WTC11 (cell line): Measurements from ENCODE around the gene MBD3. TPM values are rescaled to one million over a fixed set of nuclear protein-coding genes. Genes with fewer than 3 reads are reported as not detected.

Source experiments
- ATAC-seq: fragments of 200-7000 bp; cut with Tn5 transposase; 2 replicates; pipeline ENCODE4 v1.10.0; 2021; ENCODE audit warnings: mild to moderate bottlenecking, moderate library complexity
- CTCF ChIA-PET: fragments of 300-600 bp; sonication (Branson Sonifier 250); formaldehyde crosslinking; loops from one replicate; lab custom pipeline; 2021; ENCODE audit warnings: antibody characterized with exemption; lab: Charles Lee
- POLR2A ChIA-PET: fragments of 350-600 bp; sonication (Branson Sonifier 250); formaldehyde crosslinking; loops from one replicate; lab custom pipeline; 2021; ENCODE audit warnings: antibody characterized with exemption; lab: Charles Lee
- DNase-seq: peaks from one replicate; pipeline ENCODE4 v3.0.0; 2021; ENCODE audit warnings: low spot score
- H3K27ac Mint-ChIP-seq: 2 replicates; pipeline ENCODE4 v1.8.0; 2021; ENCODE audit warnings: mixed read lengths
- H3K27me3 Mint-ChIP-seq: 2 replicates; pipeline ENCODE4 v1.8.0; 2021; ENCODE audit warnings: low read depth, mild to moderate bottlenecking, moderate library complexity, mixed read lengths
- H3K36me3 Mint-ChIP-seq: 2 replicates; pipeline ENCODE4 v1.8.0; 2021; ENCODE audit warnings: mixed read lengths
- H3K4me1 Mint-ChIP-seq: 2 replicates; pipeline ENCODE4 v1.8.0; 2022; ENCODE audit warnings: mixed read lengths
- H3K4me3 Mint-ChIP-seq: 2 replicates; pipeline ENCODE4 v1.8.0; 2021; ENCODE audit warnings: mild to moderate bottlenecking, moderate library complexity, mixed read lengths
- H3K9me3 Mint-ChIP-seq: 2 replicates; pipeline ENCODE4 v1.8.0; 2021; ENCODE audit warnings: mixed read lengths
- ATF2 ChIP-seq: sonication (generic); formaldehyde crosslinking; IDR thresholded peaks from 2 replicates; pipeline ENCODE4 v1.8.1; 2022; ENCODE audit warnings: low read depth, missing genetic modification reagents, borderline replicate concordance
- E2F4 ChIP-seq: sonication (generic); formaldehyde crosslinking; IDR thresholded peaks from 2 replicates; pipeline ENCODE4 v1.8.1; 2022; ENCODE audit warnings: low read depth, mild to moderate bottlenecking, moderate library complexity, missing genetic modification reagents, borderline replicate concordance
- EMX1 ChIP-seq: fragments of 250-450 bp; sonication (Bioruptor Pico); IDR thresholded peaks from 2 replicates; pipeline ENCODE4 v1.8.0; 2021; ENCODE audit warnings: mild to moderate bottlenecking
- IRF1 ChIP-seq: sonication (generic); formaldehyde crosslinking; IDR thresholded peaks from 2 replicates; pipeline ENCODE4 v1.8.0; 2023; ENCODE audit warnings: missing genetic modification reagents
- JAZF1 ChIP-seq: fragments of 250-450 bp; sonication (Bioruptor Pico); IDR thresholded peaks from 2 replicates; pipeline ENCODE4 v1.9.0; 2021; ENCODE audit warnings: moderate library complexity, mild to moderate bottlenecking, inconsistent platforms
- KAT7 ChIP-seq: sonication (generic); formaldehyde crosslinking; IDR thresholded peaks from 2 replicates; pipeline ENCODE4 v1.8.1; 2023; ENCODE audit warnings: missing genetic modification reagents, mild to moderate bottlenecking, borderline replicate concordance
- MAX ChIP-seq: sonication (generic); formaldehyde crosslinking; IDR thresholded peaks from 2 replicates; pipeline ENCODE4 v1.8.0; 2022; ENCODE audit warnings: mild to moderate bottlenecking, missing genetic modification reagents
- MXD4 ChIP-seq: fragments of 250-450 bp; sonication (Bioruptor Pico); IDR thresholded peaks from 2 replicates; pipeline ENCODE4 v1.8.0; 2021; ENCODE audit warnings: mild to moderate bottlenecking, moderate library complexity, borderline replicate concordance
- TEAD1 ChIP-seq: sonication (generic); formaldehyde crosslinking; IDR thresholded peaks from 2 replicates; pipeline ENCODE4 v1.8.0; 2022; ENCODE audit warnings: mild to moderate bottlenecking, missing genetic modification reagents
- TEAD4 ChIP-seq: sonication (generic); formaldehyde crosslinking; IDR thresholded peaks from 2 replicates; pipeline ENCODE4 v1.8.0; 2022; ENCODE audit warnings: mild to moderate bottlenecking, missing genetic modification reagents
- USF1 ChIP-seq: sonication (generic); formaldehyde crosslinking; IDR thresholded peaks from 2 replicates; pipeline ENCODE4 v1.8.0; 2022; ENCODE audit warnings: mild to moderate bottlenecking, missing genetic modification reagents
- ZBTB43 ChIP-seq: sonication (generic); formaldehyde crosslinking; IDR thresholded peaks from 2 replicates; pipeline ENCODE4 v1.8.1; 2023; ENCODE audit warnings: mild to moderate bottlenecking, missing genetic modification reagents
- ZNF281 ChIP-seq: sonication (generic); formaldehyde crosslinking; IDR thresholded peaks from 2 replicates; pipeline ENCODE4 v1.8.0; 2023; ENCODE audit warnings: mild to moderate bottlenecking, missing genetic modification reagents
- ZNF396 ChIP-seq: fragments of 250-450 bp; sonication (Bioruptor Pico); IDR thresholded peaks from 2 replicates; pipeline ENCODE4 v1.8.0; 2021; ENCODE audit warnings: mild to moderate bottlenecking, moderate library complexity, borderline replicate concordance
- ZNF512 ChIP-seq: sonication (generic); formaldehyde crosslinking; IDR thresholded peaks from 2 replicates; pipeline ENCODE4 v1.8.1; 2022; ENCODE audit warnings: missing genetic modification reagents, borderline replicate concordance
- ZSCAN18 ChIP-seq: fragments of 250-450 bp; sonication (Bioruptor Pico); IDR thresholded peaks from 2 replicates; pipeline ENCODE4 v2.1.2; 2022; ENCODE audit warnings: mild to moderate bottlenecking, moderate library complexity
- total RNA-seq: library from RNA; stranded (reverse); gene quantifications from 3 replicates; pipeline ENCODE4 v1.2.3, GENCODE V29; 2021

The MBD3 gene
- total RNA-seq, 1 experiment from 2014 or later = 90.2 TPM

GRCh38 chr19:1590641-1591397 lies 1.8 kb downstream of the MBD3 start:
- peak; percentile 27; the same call in 1 of the 2 replicates for TF ChIP-seq MAX (CRISPR knock-in tag)
- TF ChIP-seq EMX1 (CRISPR knock-in tag) = 0 out of 2 replicates have a peak, but pooled peaks have one; percentile 28
- TF ChIP-seq TEAD1 (CRISPR knock-in tag) = no peak
- Mint-ChIP-seq H3K36me3 (peaks cover 8% of the 10 kb centered on the region; the same call in 1 of the 2 replicates), H3K27me3 (no peaks in the 10 kb centered on the region), H3K9me3 (no peaks in the 10 kb centered on the region), H3K4me1 (peaks cover 10% of the 10 kb centered on the region), H3K27ac (peak overlapping the region; percentile 93), H3K4me3 (peak overlapping the region; percentile 85)
- DNase-seq (peak; percentile 43), ATAC-seq (peak; percentile 45)
- CTCF ChIA-PET = interaction anchor here (0.6 to 2.1 kb wide), 13 partner anchors 8 to 412 kb away, joined by 3 to 21 read pairs (median 4); partner anchors contain the start of genes REEP6 and UQCR11
- POLR2A ChIA-PET = interaction anchor here (0.6 to 1.4 kb wide), 8 partner anchors 15 to 62 kb away, joined by 3 to 4 read pairs (median 4); partner anchors contain the start of gene TCF3

- Mint-ChIP-seq H3K27me3 (no peaks in the 10 kb centered on the region), H3K36me3 (peaks cover 20% of the 10 kb centered on the region), H3K9me3 (no peaks in the 10 kb centered on the region), H3K4me1 (peaks cover 10% of the 10 kb centered on the region), H3K4me3 (no peak overlapping the region), H3K27ac (peak overlapping the region; percentile 84)
- ChIA-PET POLR2A (no interaction called here), CTCF (interaction anchor here (0.5 to 2.3 kb wide), 3 partner anchors 41 to 250 kb away, joined by 3 to 16 read pairs (median 3); no protein-coding TSS in a partner anchor)
- no peak for TF ChIP-seq MXD4
- TF ChIP-seq ZNF281 (CRISPR knock-in tag) = no peak
- TF ChIP-seq JAZF1 (CRISPR knock-in tag) = no peak
- no peak for TF ChIP-seq E2F4
- no peak for TF ChIP-seq KAT7 (CRISPR knock-in tag)
- no peak for TF ChIP-seq ZNF396
- TF ChIP-seq ATF2 (CRISPR knock-in tag) = no peak
- no peak for TF ChIP-seq IRF1
- no peak for TF ChIP-seq USF1
- TF ChIP-seq ZSCAN18 (CRISPR knock-in tag) = no peak
- TF ChIP-seq TEAD4 = no peak
- TF ChIP-seq ZNF512 (CRISPR knock-in tag) = no peak
- TF ChIP-seq ZBTB43 (CRISPR knock-in tag) = no peak
- DNase-seq = no peak
- no peak for ATAC-seq
Measured at GRCh38 chr19:1587872-1588271, 4.8 kb downstream of the MBD3 start.
